ENCODE measurements around the gene OTC. TPM values are rescaled to one million over a fixed set of nuclear protein-coding genes. Genes with fewer than 3 reads are reported as not detected.

OTC gene
- total RNA-seq, 2 donors from 2014 or later = 0.34 TPM; not detected in 1

GRCh38 chrX:38376747-38377146 is 24.3 kb downstream of the OTC start:
- Histone ChIP-seq H3K4me1 (replicated peaks) (no peaks in the 10 kb centered on the region), H3K9me3 (no peaks in the 10 kb centered on the region), H3K36me3 (no peaks in the 10 kb centered on the region), H3K4me3 (no peak overlapping the region), H3K27ac (no peak overlapping the region), H3K27me3 (replicated peaks; ENCODE audit: insufficient read depth) (no peaks in the 10 kb centered on the region)
- DNase-seq (ENCODE audit: low spot score) = no peak
- TF ChIP-seq POLR2AphosphoS5 (IDR thresholded peaks at IDR 0.05) (no peak), POLR2A (IDR thresholded peaks at IDR 0.05) (no peak)
- TF ChIP-seq, protein P1, sequence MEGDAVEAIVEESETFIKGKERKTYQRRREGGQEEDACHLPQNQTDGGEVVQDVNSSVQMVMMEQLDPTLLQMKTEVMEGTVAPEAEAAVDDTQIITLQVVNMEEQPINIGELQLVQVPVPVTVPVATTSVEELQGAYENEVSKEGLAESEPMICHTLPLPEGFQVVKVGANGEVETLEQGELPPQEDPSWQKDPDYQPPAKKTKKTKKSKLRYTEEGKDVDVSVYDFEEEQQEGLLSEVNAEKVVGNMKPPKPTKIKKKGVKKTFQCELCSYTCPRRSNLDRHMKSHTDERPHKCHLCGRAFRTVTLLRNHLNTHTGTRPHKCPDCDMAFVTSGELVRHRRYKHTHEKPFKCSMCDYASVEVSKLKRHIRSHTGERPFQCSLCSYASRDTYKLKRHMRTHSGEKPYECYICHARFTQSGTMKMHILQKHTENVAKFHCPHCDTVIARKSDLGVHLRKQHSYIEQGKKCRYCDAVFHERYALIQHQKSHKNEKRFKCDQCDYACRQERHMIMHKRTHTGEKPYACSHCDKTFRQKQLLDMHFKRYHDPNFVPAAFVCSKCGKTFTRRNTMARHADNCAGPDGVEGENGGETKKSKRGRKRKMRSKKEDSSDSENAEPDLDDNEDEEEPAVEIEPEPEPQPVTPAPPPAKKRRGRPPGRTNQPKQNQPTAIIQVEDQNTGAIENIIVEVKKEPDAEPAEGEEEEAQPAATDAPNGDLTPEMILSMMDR (IDR thresholded peaks at IDR 0.05) = no peak
- WGBS = 83% methylated on average over 1 of the region's 1 CpG
- intact Hi-C loops (cut with DNase I) = no loop called here

DNA sequence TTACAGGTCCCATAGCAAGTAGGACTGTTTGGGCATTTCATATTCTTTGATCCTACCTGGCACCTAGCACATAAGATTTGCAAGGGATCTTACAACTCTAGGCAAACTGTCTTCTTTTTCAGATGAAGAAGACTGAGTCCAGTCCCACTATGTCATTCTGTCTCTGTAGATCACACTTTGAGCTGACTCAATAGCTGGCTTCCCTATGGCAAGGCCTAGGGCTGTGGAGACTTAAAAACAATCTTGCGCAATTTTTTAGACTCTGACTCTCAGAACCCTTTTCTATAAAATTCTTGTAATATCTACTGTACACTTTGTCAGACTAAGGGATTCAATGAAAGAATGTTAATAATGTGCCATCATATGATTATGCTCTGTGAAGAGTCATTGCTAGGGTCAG is 26.7 kb downstream of the OTC start:
- no peaks in the 10 kb centered on the region for H3K9me3 ChIP-seq
- H3K4me3 ChIP-seq = no peak overlapping the region
- intact Hi-C loops (cut with DNase I) = no loop called here
- H3K27me3 ChIP-seq (replicated peaks; ENCODE audit: insufficient read depth) = no peaks in the 10 kb centered on the region
- WGBS = 88% methylated on average over 1 of the region's 1 CpG
- H3K4me1 ChIP-seq (replicated peaks) = no peaks in the 10 kb centered on the region
- DNase-seq (ENCODE audit: low spot score) = no peak
- H3K27ac ChIP-seq = no peak overlapping the region
- TF ChIP-seq POLR2A (IDR thresholded peaks at IDR 0.05) = no peak
- TF ChIP-seq, protein P1 (IDR thresholded peaks at IDR 0.05) = no peak
- TF ChIP-seq POLR2AphosphoS5 (IDR thresholded peaks at IDR 0.05) = no peak
- no peaks in the 10 kb centered on the region for H3K36me3 ChIP-seq

GRCh38 chrX:38382663-38383062 is 30.3 kb downstream of the OTC start:
- Histone ChIP-seq H3K4me3 (no peak overlapping the region), H3K27me3 (replicated peaks; ENCODE audit: insufficient read depth) (no peaks in the 10 kb centered on the region), H3K4me1 (replicated peaks) (no peaks in the 10 kb centered on the region), H3K27ac (no peak overlapping the region), H3K36me3 (no peaks in the 10 kb centered on the region), H3K9me3 (no peaks in the 10 kb centered on the region)
- intact Hi-C loops (cut with DNase I) = no loop called here
- DNase-seq (ENCODE audit: low spot score) = no peak
- 7% methylated on average over 1 of the region's 1 CpG for WGBS
- TF ChIP-seq, protein P1 (IDR thresholded peaks at IDR 0.05) = no peak
- TF ChIP-seq POLR2A (IDR thresholded peaks at IDR 0.05) = no peak
- no peak for TF ChIP-seq POLR2AphosphoS5 (IDR thresholded peaks at IDR 0.05)

- Histone ChIP-seq H3K9me3 (no peaks in the 10 kb centered on the region), H3K27ac (no peak overlapping the region), H3K4me1 (replicated peaks) (no peaks in the 10 kb centered on the region), H3K4me3 (no peak overlapping the region), H3K36me3 (no peaks in the 10 kb centered on the region), H3K27me3 (replicated peaks; ENCODE audit: insufficient read depth) (no peaks in the 10 kb centered on the region)
- TF ChIP-seq POLR2AphosphoS5 (IDR thresholded peaks at IDR 0.05) = no peak
- TF ChIP-seq, protein P1 (IDR thresholded peaks at IDR 0.05) = no peak
- no peak for TF ChIP-seq POLR2A (IDR thresholded peaks at IDR 0.05)
- no peak for DNase-seq (ENCODE audit: low spot score)
- intact Hi-C loops (cut with DNase I) = no loop called here
- WGBS = 80% methylated on average over 6 of the region's 6 CpGs
These were observed 48.0 kb downstream of the OTC start for GRCh38 chrX:38400389-38400910.

DNA sequence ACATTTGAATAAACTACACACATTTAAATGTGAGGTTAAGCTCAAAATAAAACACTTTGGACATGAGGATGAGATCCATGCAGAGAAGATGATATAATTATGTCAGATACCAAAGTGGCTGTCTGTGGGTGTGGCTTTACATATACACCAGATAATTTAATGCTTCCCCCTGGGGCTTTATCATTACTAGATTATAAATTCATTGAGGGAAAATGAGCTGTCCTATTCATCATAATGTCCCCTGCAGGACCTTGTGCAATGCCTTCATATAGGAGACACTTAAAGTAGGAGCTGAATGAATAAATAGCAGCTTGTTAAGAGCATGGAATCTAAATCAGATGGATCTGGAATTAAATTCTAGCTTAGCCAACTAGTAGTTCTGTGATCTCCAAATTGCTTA is 49.7 kb downstream of the OTC start:
- H3K36me3 ChIP-seq = no peaks in the 10 kb centered on the region
- no peak overlapping the region for H3K4me3 ChIP-seq
- no peak for DNase-seq (ENCODE audit: low spot score)
- H3K27ac ChIP-seq = no peak overlapping the region
- H3K4me1 ChIP-seq (replicated peaks) = no peaks in the 10 kb centered on the region
- intact Hi-C loops (cut with DNase I) = no loop called here
- H3K27me3 ChIP-seq (replicated peaks; ENCODE audit: insufficient read depth) = no peaks in the 10 kb centered on the region
- H3K9me3 ChIP-seq = no peaks in the 10 kb centered on the region
- TF ChIP-seq POLR2AphosphoS5 (IDR thresholded peaks at IDR 0.05) = no peak
- no peak for TF ChIP-seq POLR2A (IDR thresholded peaks at IDR 0.05)
- TF ChIP-seq, protein P1 (IDR thresholded peaks at IDR 0.05) = no peak
